Measurements from ENCODE around the gene C6orf136.
A peak's percentile ranks its signal among the peaks of the same experiment; 100 is the strongest.

- TF ChIP-seq, protein P1, sequence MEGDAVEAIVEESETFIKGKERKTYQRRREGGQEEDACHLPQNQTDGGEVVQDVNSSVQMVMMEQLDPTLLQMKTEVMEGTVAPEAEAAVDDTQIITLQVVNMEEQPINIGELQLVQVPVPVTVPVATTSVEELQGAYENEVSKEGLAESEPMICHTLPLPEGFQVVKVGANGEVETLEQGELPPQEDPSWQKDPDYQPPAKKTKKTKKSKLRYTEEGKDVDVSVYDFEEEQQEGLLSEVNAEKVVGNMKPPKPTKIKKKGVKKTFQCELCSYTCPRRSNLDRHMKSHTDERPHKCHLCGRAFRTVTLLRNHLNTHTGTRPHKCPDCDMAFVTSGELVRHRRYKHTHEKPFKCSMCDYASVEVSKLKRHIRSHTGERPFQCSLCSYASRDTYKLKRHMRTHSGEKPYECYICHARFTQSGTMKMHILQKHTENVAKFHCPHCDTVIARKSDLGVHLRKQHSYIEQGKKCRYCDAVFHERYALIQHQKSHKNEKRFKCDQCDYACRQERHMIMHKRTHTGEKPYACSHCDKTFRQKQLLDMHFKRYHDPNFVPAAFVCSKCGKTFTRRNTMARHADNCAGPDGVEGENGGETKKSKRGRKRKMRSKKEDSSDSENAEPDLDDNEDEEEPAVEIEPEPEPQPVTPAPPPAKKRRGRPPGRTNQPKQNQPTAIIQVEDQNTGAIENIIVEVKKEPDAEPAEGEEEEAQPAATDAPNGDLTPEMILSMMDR (IDR thresholded peaks at IDR 0.05) = peak; percentile 69
- no peak for TF ChIP-seq REST (IDR thresholded peaks at IDR 0.05; ENCODE audit: insufficient read depth in 1 of 2, low read depth in 2 of 2, low read length in 1 of 2)
- no peak for TF ChIP-seq POLR2AphosphoS5 (IDR thresholded peaks at IDR 0.05; ENCODE audit: low read depth, low read length)
- TF ChIP-seq TCF7L2 (IDR thresholded peaks at IDR 0.05; ENCODE audit: low read depth, low read length) = no peak
Measured at GRCh38 chr6:30685157-30686008, 38.5 kb downstream of the C6orf136 start.
